Right renal pelvis (tissue), 4 donors: ENCODE measurements around the gene SHPK. TPM values are rescaled to one million over a fixed set of nuclear protein-coding genes. Genes with fewer than 3 reads are reported as not detected.

Experiments used
- DNase-seq, 4 donors: peaks; one replicate each; pipeline ENCODE4 v3.0.0-alpha.2; 2013; ENCODE audit warnings: low read depth in 4 of 4, low spot score in 3 of 4, missing footprints in 1 of 4
- polyA plus RNA-seq, 4 donors: library from polyadenylated mRNA; unstranded; fragments of 120-200 nt; gene quantifications; one replicate each; pipeline ENCODE4 v1.2.1, GENCODE V29; 2013; ENCODE audit not compliant: insufficient read length in 4 of 4

Gene SHPK
- 10 to 100 TPM; 13.2 to 19.0 (median 15.2) TPM for polyA plus RNA-seq

- peak; percentile 91 to 94 (median 92) for DNase-seq
Measured at GRCh38 chr17:3636154-3636907, at the start of gene SHPK, which contains the start of gene CTNS. SHPK (minus strand) TSS chr17:3636250; CDS start chr17:3636219, 31 bp downstream. CTNS (plus strand) TSS chr17:3636760; CDS start chr17:3640207, 3,447 bp downstream.

- DNase-seq: no peak
Measured at GRCh38 chr17:3685174-3685573, 49.1 kb upstream of the SHPK start.

GRCh38 chr17:3683054-3683511 lies 47.0 kb upstream of the SHPK start:
- no peak for DNase-seq

GRCh38 chr17:3682033-3682432 lies 46.0 kb upstream of the SHPK start:
- no peak for DNase-seq

- no peak for DNase-seq
Measured at GRCh38 chr17:3681565-3681964, 45.5 kb upstream of the SHPK start.

- DNase-seq: no peak
Measured at GRCh38 chr17:3681057-3681456, 45.0 kb upstream of the SHPK start.

- DNase-seq: no peak
Measured at GRCh38 chr17:3679531-3680126, 43.6 kb upstream of the SHPK start.

GRCh38 chr17:3678821-3679530 lies 42.9 kb upstream of the SHPK start:
- DNase-seq: no peak

- DNase-seq: no peak
Measured at GRCh38 chr17:3678095-3678820, 42.2 kb upstream of the SHPK start.

- no peak for DNase-seq
Measured at GRCh38 chr17:3675886-3676285, 39.8 kb upstream of the SHPK start.

- no peak for DNase-seq
Measured at GRCh38 chr17:3672571-3672970, 36.5 kb upstream of the SHPK start.

GRCh38 chr17:3669548-3669947 lies 33.5 kb upstream of the SHPK start:
- DNase-seq: no peak

GRCh38 chr17:3669085-3669347 lies 33.0 kb upstream of the SHPK start:
- no peak for DNase-seq

- DNase-seq: peak; percentile 95 to 100 (median 96)
Measured at GRCh38 chr17:3668279-3669084, 32.4 kb upstream of the SHPK start, which contains the start of the genes EMC6 and TAX1BP3. EMC6 (plus strand) TSS chr17:3668812; CDS start chr17:3669147, 335 bp downstream. TAX1BP3 (minus strand) TSS chr17:3668578; CDS start chr17:3668526, 52 bp downstream.

- peak; percentile 65 to 73 (median 70) for DNase-seq
Measured at GRCh38 chr17:3667366-3668278, 31.6 kb upstream of the SHPK start.

- DNase-seq: no peak
Measured at GRCh38 chr17:3666516-3666915, 30.5 kb upstream of the SHPK start.

- no peak for DNase-seq
Measured at GRCh38 chr17:3665834-3666233, 29.8 kb upstream of the SHPK start.

GRCh38 chr17:3663102-3664011 lies 27.3 kb upstream of the SHPK start:
- no peak for DNase-seq
